Epithelial cell of prostate (primary cell): ENCODE measurements around the gene ETV3L.

Experiments
- DNase-seq: peaks from one replicate; pipeline ENCODE4 v3.0.0-alpha.2; 2011; ENCODE audit warnings: low read depth, low spot score
- H3K27ac ChIP-seq: fragments of 450-650 bp; 2 replicates; pipeline ENCODE4 v1.5.1; 2017; ENCODE audit warnings: mild to moderate bottlenecking

The ETV3L gene

GRCh38 chr1:157099633-157100009, at the start of gene ETV3L:
Gene ETV3L (minus strand): TSS chr1:157099808. CDS start chr1:157099523, 285 bp downstream.
- H3K27ac ChIP-seq = no peak within 1 kb of the TSS
- no peak for DNase-seq

GRCh38 chr1:157147906-157148700, 48.5 kb upstream of the ETV3L start:
- no peak for DNase-seq

GRCh38 chr1:157147037-157147436, 47.4 kb upstream of the ETV3L start:
- no peak overlapping the region for H3K27ac ChIP-seq

More at GRCh38 chr1:157147906-157148700, 48.5 kb upstream of the ETV3L start:
- H3K27ac ChIP-seq = peak overlapping the region; percentile 25

GRCh38 chr1:157146244-157146643, 46.6 kb upstream of the ETV3L start:
- DNase-seq = no peak
- H3K27ac ChIP-seq = no peak overlapping the region

More at GRCh38 chr1:157147037-157147436, 47.4 kb upstream of the ETV3L start:
- DNase-seq = no peak

- peak overlapping the region; percentile 68 for H3K27ac ChIP-seq
- no peak for DNase-seq
Observed at GRCh38 chr1:157145076-157145475, 45.5 kb upstream of the ETV3L start.

- DNase-seq = peak; percentile 37
- peak overlapping the region; percentile 68 for H3K27ac ChIP-seq
Observed at GRCh38 chr1:157144509-157144908, 44.9 kb upstream of the ETV3L start.

- no peak for DNase-seq
Observed at GRCh38 chr1:157142765-157143423, 43.3 kb upstream of the ETV3L start.

GRCh38 chr1:157142201-157142600, 42.6 kb upstream of the ETV3L start:
- DNase-seq = no peak
- peak overlapping the region; percentile 68 for H3K27ac ChIP-seq

More at GRCh38 chr1:157142765-157143423, 43.3 kb upstream of the ETV3L start:
- H3K27ac ChIP-seq = peak overlapping the region; percentile 68

GRCh38 chr1:157141212-157141855, 41.7 kb upstream of the ETV3L start:
- no peak overlapping the region for H3K27ac ChIP-seq
- DNase-seq = no peak

GRCh38 chr1:157140063-157140588, 40.5 kb upstream of the ETV3L start:
- DNase-seq = no peak
- H3K27ac ChIP-seq = no peak overlapping the region

GRCh38 chr1:157139052-157139715, 39.6 kb upstream of the ETV3L start:
- peak overlapping the region; percentile 88 for H3K27ac ChIP-seq
- no peak for DNase-seq

GRCh38 chr1:157138220-157139051, 38.8 kb upstream of the ETV3L start, which contains the start of gene ETV3:
Gene ETV3 (minus strand): TSS chr1:157138395. CDS start chr1:157136352, 2,043 bp downstream.
- H3K27ac ChIP-seq = peak within 1 kb of the TSS; percentile 88
- peak; percentile 83 for DNase-seq

- no peak for DNase-seq
- H3K27ac ChIP-seq = peak overlapping the region; percentile 88
Observed at GRCh38 chr1:157137408-157138219, 38.0 kb upstream of the ETV3L start.

GRCh38 chr1:157137046-157137407, 37.4 kb upstream of the ETV3L start:
- DNase-seq = no peak
- H3K27ac ChIP-seq = peak overlapping the region; percentile 88

GRCh38 chr1:157136133-157136532, 36.5 kb upstream of the ETV3L start:
- no peak for DNase-seq
- H3K27ac ChIP-seq = peak overlapping the region; percentile 88

GRCh38 chr1:157135646-157136045, 36.0 kb upstream of the ETV3L start:
- no peak for DNase-seq
- H3K27ac ChIP-seq = peak overlapping the region; percentile 88

- H3K27ac ChIP-seq = peak overlapping the region; percentile 88
- no peak for DNase-seq
Observed at GRCh38 chr1:157135070-157135469, 35.5 kb upstream of the ETV3L start.

GRCh38 chr1:157134442-157134841, 34.8 kb upstream of the ETV3L start:
- peak overlapping the region; percentile 88 for H3K27ac ChIP-seq
- no peak for DNase-seq
